Lung (tissue), 12 donors: Measurements from ENCODE around the gene ANKS1B. TPM values are rescaled to one million over a fixed set of nuclear protein-coding genes. Genes with fewer than 3 reads are reported as not detected.

ENCODE experiments used
- ATAC-seq: fragments of 200-7000 bp; cut with Tn5 transposase; one replicate; pipeline ENCODE4 v1.9.1; 2020; ENCODE audit warnings: moderate number of reproducible peaks; ENCODE audit not compliant: insufficient read depth, low FRiP score
- DNase-seq, 3 donors: peaks; one replicate each; pipeline ENCODE4 v3.0.0-alpha.2; 2013 to 2017
- H3K27ac ChIP-seq, 2 donors: one replicate each; pipeline ENCODE4 v1.5.1; 2013; ENCODE audit warnings: mild to moderate bottlenecking in 2 of 2, moderate library complexity in 2 of 2, control low read depth in 1 of 2, inconsistent platforms in 1 of 2, low read depth in 1 of 2, low read length in 1 of 2
- H3K27me3 ChIP-seq, 3 donors: one replicate each; pipeline ENCODE4 v1.5.1; 2013; ENCODE audit warnings: low read length in 2 of 3; ENCODE audit not compliant: control insufficient read depth in 3 of 3, insufficient read depth in 3 of 3
- H3K36me3 ChIP-seq, 4 donors: one replicate each; pipeline ENCODE4 v1.5.1; 2013; ENCODE audit warnings: low read length in 4 of 4, mild to moderate bottlenecking in 1 of 4, moderate library complexity in 1 of 4; ENCODE audit not compliant: control insufficient read depth in 4 of 4, insufficient read depth in 4 of 4
- H3K4me1 ChIP-seq, 5 donors: one replicate each; pipeline ENCODE4 v1.5.1; 2013; ENCODE audit warnings: low read length in 5 of 5, mild to moderate bottlenecking in 2 of 5, moderate library complexity in 1 of 5; ENCODE audit not compliant: control insufficient read depth in 5 of 5, insufficient read depth in 5 of 5
- H3K4me3 ChIP-seq: one replicate; pipeline ENCODE4 v1.5.1; 2013; ENCODE audit warnings: mild to moderate bottlenecking, control low read depth, moderate library complexity
- H3K9ac ChIP-seq, 2 donors: one replicate each; pipeline ENCODE4 v1.5.1; 2013; ENCODE audit warnings: low read length in 2 of 2, control low read depth in 1 of 2; ENCODE audit not compliant: insufficient read depth in 1 of 2
- H3K9me3 ChIP-seq, 4 donors: one replicate each; pipeline ENCODE4 v1.5.1; 2013; ENCODE audit warnings: low read length in 3 of 4, mild to moderate bottlenecking in 1 of 4, moderate library complexity in 1 of 4; ENCODE audit not compliant: control insufficient read depth in 4 of 4, insufficient read depth in 3 of 4
- WGBS, 2 donors: extraction: QIAGEN DNeasy Blood & Tissue Kit; methylation state at CpG; one replicate each; pipeline ENCODE4 v1.1.7; 2013; 5-methylcytosine and 5-hydroxymethylcytosine counted together
- polyA plus RNA-seq, 2 donors: library from polyadenylated mRNA; stranded (reverse); fragments of 200-250 nt; gene quantifications; one replicate each; pipeline ENCODE4 v1.2.1, GENCODE V29; 2013
- total RNA-seq, 2 donors: library from RNA; depleted of rRNA in 1 of 2; stranded (reverse); fragments of >200 nt in 1 of 2; gene quantifications; one replicate each; pipeline ENCODE4 v1.2.1, GENCODE V29; 2014 to 2021
- TF ChIP-seq, protein P1 (sequence below): IDR thresholded peaks from 2 replicates; pipeline ENCODE4 v1.5.1; 2012; ENCODE audit warnings: mild to moderate bottlenecking; ENCODE audit errors: control extremely low read depth, extremely low read depth
- donor health status: control.
- donor health status: control.
- donor health status: Bipolar disorder and iron deficiency.
- donor health status: healthy.
- donor health status: DM: yes; HTN: yes; CAD: no.

Gene ANKS1B
- total and polyA plus RNA-seq, 4 donors: 0.32 to 10.3 (median 3.7) TPM

- H3K36me3 ChIP-seq: no peaks in the 10 kb centered on the region
- DNase-seq (peak; percentile 21 to 77 (median 59)), ATAC-seq (no peak)
- peaks cover 0 to 2% (median 0%) of the 10 kb centered on the region in 4 donors for H3K9me3 ChIP-seq
- H3K9ac ChIP-seq: no peak overlapping the region
- TF ChIP-seq, protein P1, sequence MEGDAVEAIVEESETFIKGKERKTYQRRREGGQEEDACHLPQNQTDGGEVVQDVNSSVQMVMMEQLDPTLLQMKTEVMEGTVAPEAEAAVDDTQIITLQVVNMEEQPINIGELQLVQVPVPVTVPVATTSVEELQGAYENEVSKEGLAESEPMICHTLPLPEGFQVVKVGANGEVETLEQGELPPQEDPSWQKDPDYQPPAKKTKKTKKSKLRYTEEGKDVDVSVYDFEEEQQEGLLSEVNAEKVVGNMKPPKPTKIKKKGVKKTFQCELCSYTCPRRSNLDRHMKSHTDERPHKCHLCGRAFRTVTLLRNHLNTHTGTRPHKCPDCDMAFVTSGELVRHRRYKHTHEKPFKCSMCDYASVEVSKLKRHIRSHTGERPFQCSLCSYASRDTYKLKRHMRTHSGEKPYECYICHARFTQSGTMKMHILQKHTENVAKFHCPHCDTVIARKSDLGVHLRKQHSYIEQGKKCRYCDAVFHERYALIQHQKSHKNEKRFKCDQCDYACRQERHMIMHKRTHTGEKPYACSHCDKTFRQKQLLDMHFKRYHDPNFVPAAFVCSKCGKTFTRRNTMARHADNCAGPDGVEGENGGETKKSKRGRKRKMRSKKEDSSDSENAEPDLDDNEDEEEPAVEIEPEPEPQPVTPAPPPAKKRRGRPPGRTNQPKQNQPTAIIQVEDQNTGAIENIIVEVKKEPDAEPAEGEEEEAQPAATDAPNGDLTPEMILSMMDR: no peak
- 57 to 71% methylated on average over 1 of the region's 1 CpG for WGBS, 2 donors
- no peaks in the 10 kb centered on the region for H3K27me3 ChIP-seq
- H3K4me3 ChIP-seq: no peak overlapping the region
- H3K4me1 ChIP-seq: peaks cover 0 to 53% (median 0%) of the 10 kb centered on the region in 5 donors
- H3K27ac ChIP-seq: no peak overlapping the region
These were observed 1111.0 kb downstream of the ANKS1B start for GRCh38 chr12:98873776-98874175.

DNA sequence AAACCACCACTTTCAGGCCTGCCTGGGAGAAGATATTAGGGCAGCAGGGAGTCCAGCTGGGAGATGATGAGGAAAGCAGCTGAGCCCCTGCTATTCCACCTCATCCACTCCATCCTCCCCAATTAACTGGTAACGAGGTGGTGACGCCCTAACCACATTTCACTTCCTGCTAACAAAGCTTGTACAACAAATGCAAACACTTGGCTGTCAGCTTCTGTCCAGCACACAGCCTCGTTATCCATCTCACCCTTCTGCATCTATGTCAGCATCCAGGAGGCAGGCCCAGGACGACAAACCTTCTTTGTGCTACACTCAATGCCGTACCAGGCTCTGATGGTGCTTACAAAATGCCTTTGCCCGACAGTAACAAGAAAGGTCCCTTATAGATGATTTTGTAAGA, 1114.2 kb downstream of the ANKS1B start:
- H3K4me1 ChIP-seq: peaks cover 0 to 53% (median 0%) of the 10 kb centered on the region in 5 donors
- peaks cover 0 to 2% (median 0%) of the 10 kb centered on the region in 4 donors for H3K9me3 ChIP-seq
- no peak overlapping the region for H3K9ac ChIP-seq
- TF ChIP-seq, protein P1: no peak
- no peak for ATAC-seq
- H3K27ac ChIP-seq: no peak overlapping the region
- peak; percentile 90 to 97 (median 96) for DNase-seq
- H3K4me3 ChIP-seq: no peak overlapping the region
- H3K36me3 ChIP-seq: peaks cover 0 to under 1% (median 0%) of the 10 kb centered on the region in 4 donors
- H3K27me3 ChIP-seq: no peaks in the 10 kb centered on the region
- 33 to 37% methylated on average over 6 of the region's 6 CpGs for WGBS, 2 donors

GRCh38 chr12:98869886-98870503, 1114.7 kb downstream of the ANKS1B start:
- Histone ChIP-seq H3K36me3 (peaks cover 0 to 3% (median 1%) of the 10 kb centered on the region in 4 donors), H3K27me3 (no peaks in the 10 kb centered on the region), H3K4me1 (peaks cover 0 to 53% (median 0%) of the 10 kb centered on the region in 5 donors), H3K4me3 (no peak overlapping the region), H3K9me3 (peaks cover 0 to 2% (median 0%) of the 10 kb centered on the region in 4 donors), H3K9ac (no peak overlapping the region), H3K27ac (no peak overlapping the region)
- DNase-seq (no peak), ATAC-seq (no peak)
- 63 to 81% methylated on average over 2 of the region's 2 CpGs for WGBS, 2 donors
- TF ChIP-seq, protein P1: no peak
